Astrocyte of the hippocampus (primary cell): ENCODE results near the gene ABLIM2.

Source experiments
- DNase-seq: peaks from one replicate; pipeline ENCODE4 v3.0.0; 2011; ENCODE audit warnings: low read depth, low spot score

The ABLIM2 gene

DNA sequence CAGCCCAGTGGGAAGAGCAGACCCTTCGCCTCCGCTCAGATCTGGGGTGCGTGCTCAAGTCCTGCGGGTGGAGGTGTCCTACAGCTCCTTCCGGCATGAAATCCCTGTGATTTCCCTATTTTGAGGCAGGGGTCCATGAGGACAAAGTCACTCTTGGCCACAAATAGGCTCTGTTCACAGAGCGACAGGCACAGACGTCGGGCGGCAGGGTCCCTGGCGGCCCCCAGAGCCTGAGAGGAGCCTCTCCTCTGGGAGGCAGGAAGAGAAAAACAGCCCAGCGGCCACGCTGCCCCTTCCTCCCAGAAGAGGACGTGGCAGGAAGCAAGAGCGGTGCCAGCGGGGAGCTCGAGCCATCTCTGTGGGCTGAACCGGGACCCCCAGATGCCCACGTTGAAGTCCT lies 38.7 kb downstream of the ABLIM2 start:
- DNase-seq = no peak

DNA sequence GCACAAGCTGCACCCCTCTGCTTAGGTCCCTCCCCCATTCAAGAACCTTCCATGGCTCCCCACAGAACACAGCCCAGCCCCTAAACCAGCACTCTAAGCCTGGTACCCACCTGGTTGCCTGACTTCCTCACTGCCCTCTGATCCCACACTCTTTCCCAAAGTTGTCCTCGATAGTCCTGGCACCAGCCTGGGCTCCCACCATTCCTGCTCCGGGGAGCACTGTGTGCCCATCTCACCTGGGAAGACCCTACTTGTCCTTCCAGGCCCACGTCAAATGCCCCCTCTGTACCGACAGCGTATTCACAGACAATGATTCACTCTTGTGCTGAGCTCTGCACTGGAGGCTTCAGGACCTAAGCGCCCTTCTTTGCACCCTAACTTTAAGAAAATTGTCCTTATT lies 40.1 kb downstream of the ABLIM2 start:
- DNase-seq = no peak

GRCh38 chr4:8118035-8118434 lies 40.6 kb downstream of the ABLIM2 start:
- no peak for DNase-seq

DNA sequence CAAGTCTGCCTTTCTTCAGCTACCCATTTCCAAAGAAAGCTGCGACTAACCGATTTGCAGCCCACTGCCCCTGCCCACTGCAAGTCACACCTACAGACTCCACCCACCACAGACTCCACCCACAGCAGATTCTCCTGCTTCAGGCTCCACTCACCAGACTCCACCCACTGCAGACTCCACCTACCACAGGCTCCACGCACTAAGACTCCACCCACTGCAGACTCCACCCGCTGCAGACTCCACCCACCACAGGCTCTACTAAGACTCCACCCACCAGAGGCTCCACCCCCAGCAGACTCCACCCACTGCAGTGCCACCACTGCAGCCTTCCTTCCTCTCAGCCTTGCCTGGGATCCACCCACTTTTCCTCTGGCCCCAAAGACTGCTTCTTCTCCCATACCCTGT lies 41.3 kb downstream of the ABLIM2 start:
- DNase-seq = no peak

GRCh38 chr4:8115916-8116315 lies 42.7 kb downstream of the ABLIM2 start:
- DNase-seq = no peak

- DNase-seq = no peak
Observed at GRCh38 chr4:8115203-8115520, 43.5 kb downstream of the ABLIM2 start.

DNA sequence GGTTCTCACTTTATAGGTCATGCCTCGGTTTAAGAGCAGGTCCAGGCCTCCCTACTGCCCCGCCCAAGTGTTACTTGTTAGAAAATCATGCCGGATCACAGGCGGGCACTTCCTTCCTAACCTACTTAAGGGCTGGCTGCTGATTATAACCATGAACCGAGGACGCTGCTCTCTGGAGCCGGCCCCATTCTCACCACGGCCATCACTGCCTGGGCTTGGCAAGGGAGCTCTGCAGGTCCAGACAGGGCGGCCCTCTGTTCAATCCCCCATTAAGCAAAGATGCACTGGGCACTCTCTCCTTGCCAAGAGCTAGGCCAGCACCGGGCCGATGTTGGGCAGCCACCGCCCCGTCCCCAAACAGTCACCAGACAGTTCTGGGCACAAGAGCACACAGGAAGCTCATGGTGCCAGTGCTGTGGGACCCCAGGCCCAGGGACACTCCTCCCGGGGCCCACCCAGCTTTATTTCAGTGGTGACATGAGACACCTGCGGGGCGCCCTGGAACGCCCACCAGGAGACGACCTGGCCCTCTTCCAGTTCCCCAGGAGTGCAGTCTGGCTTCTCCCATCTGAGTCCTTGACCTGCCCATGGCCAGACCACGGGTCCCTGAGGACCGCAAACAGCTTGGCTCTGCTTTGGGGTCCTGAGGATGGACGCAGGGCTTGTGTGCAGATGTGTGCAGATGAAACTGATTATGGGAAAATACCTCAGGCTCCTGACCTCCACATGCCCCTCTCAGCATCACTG lies 44.0 kb downstream of the ABLIM2 start:
- DNase-seq = no peak

- no peak for DNase-seq
Observed at GRCh38 chr4:8113611-8114377, 44.8 kb downstream of the ABLIM2 start.

- DNase-seq = no peak
Observed at GRCh38 chr4:8112672-8113071, 45.9 kb downstream of the ABLIM2 start.

- no peak for DNase-seq
Observed at GRCh38 chr4:8112036-8112576, 46.5 kb downstream of the ABLIM2 start.

DNA sequence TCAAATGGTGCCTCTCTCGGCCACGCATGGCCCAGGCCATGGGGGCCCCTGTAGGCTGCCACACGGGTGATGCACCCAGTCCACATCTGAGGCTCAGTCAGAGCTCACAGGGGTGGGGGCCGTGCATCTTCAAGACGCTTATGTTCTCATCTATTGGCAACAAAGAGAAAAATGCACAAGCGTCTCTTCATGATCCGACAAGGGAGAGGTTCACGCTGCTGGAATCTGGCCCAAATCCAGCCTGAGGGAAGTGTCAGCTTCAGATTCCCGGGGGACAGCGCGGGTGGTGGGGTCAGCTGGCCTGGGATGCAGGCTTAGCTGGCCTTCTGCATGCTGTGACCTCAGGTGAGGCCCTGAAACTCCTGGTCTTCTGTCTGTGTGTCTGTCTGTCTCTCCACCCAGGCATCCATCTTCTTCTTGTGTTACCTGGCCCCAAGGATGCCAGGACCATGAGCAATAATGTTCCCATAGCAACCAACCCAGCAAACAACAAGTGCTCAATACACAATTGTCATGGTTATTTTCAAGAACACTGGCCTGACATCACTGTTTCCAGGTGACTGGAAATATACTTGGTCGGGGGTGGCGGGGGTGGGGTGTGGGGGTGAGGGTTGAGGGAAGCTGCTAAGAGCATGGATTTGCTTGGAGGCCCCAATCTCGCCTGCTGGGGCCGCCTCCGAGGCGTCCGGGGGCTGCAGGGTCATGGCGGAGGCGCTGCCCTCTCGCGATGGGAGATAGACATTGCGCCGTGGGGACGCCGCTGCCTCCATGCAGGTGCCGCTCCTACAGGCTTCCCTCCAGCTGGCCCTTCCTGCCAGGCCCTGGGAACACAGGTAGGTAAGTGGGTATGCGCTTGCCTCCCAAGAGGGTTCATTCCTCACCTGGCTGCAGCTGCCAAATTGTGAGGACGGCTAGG lies 48.3 kb downstream of the ABLIM2 start:
- DNase-seq = peak; percentile 50

- no peak for DNase-seq
Observed at GRCh38 chr4:8109406-8110065, 49.1 kb downstream of the ABLIM2 start.

DNA sequence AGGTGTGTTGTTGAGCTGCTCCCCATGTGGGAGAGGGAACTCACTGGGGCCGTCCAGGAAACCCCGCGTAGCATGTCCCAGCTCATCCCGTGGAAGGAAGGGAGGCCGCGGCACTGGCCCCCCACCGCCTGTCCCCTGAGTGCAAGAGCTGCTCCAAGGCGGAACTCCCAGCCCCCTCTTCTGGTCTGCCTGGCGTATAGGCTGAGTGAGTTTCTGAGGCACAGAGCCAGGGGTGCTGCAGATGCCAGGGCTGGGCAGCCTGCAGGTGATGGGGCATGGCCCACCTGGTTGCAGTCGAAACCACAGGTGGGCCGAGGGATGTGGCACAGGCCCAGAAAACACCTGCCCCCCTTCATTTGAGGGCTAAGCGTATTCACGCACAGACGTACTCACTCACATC lies 49.6 kb downstream of the ABLIM2 start:
- DNase-seq = no peak

GRCh38 chr4:8108261-8108660 lies 50.4 kb downstream of the ABLIM2 start:
- DNase-seq = no peak

GRCh38 chr4:8107146-8107657 lies 51.4 kb downstream of the ABLIM2 start:
- no peak for DNase-seq

DNA sequence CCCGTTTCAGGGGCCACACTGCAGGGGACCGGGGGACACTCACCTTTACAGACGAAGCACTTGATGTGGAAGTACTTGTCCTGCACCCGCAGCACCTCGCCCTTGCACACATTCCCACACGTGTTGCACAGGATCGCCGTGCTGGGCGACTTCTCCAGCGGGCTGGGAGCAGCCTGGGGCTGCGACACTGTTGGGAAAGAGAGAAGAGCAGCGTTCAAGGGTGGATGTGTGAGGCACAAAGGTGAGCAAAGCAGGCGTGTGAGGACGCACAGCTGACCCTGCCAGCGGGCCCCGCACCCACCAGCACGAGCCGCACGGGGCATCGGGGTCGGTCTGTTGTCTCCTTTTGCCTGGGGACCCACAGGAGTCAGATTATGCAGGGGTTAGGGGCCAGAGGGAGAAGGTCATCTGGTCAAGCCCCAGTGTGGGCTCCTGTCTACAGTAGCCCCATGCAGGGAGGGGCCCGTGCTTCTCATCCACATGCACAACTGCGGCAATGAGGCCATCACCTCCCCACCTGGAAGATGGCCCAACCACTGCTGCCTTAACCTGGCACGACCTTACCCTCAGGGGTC lies 52.1 kb downstream of the ABLIM2 start:
- DNase-seq = no peak

- DNase-seq = no peak
Observed at GRCh38 chr4:8105306-8106100, 53.1 kb downstream of the ABLIM2 start.

DNA sequence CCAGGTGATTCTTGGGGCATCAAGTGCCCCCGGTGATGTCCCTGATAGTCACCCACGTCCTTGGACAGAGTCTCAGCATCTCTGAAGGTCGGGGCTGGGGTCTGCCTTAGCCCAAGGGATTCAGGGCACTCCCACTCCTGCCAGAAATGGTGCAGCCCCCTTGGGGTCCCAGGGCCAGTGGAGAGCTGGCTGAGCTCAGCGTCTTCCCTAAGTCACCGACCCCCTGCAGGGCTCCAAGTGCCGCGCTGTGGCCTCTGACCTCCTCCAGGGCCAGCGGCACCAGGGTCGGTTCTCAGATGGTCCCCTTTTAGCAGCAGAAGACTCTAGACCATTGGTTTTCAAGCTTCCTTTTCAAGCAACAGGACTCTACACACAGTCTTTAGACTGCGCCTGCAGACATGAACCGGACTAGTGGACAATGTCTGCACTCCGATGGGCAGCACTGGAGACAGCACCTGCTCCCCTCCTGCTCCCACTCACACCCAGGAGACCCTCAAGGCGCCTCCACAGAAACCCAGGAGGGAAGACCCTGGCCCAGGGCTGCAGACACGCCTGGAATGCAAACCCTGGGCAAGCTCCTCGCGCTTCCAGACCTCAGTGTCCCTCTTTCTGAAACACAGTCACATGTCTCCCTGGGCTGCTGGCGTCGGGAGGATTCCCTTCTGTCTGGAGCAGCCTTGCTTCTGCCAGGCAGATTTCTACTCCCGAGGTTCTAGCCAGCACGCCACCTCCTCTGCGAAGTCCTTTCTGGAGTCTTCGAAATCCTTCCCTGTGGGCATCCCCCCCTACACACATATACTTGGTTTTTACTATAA lies 53.9 kb downstream of the ABLIM2 start:
- DNase-seq = no peak
